Peyer's patch (tissue), 4 donors: ENCODE results near the gene ESPN.

Experiments
- CTCF ChIP-seq, 6 experiments: fragments of 450-650 bp in 4 of 6; fragments of 200-600 bp in 2 of 6; sonication (generic) in 1 of 6; IDR thresholded peaks; one replicate each; pipeline ENCODE4 v1.5.1; 2017 to 2019; ENCODE audit warnings: antibody characterized with exemption in 6 of 6, mild to moderate bottlenecking in 3 of 6, moderate library complexity in 1 of 6
- POLR2A ChIP-seq, 2 donors: fragments of 450-650 bp; IDR thresholded peaks; one replicate each; pipeline ENCODE4 v1.5.1; 2017; ENCODE audit warnings: antibody characterized with exemption in 2 of 2, mild to moderate bottlenecking in 2 of 2, moderate library complexity in 2 of 2

- TF ChIP-seq CTCF (IDR thresholded peaks at IDR 0.05): no peak
- no peak for TF ChIP-seq POLR2A (IDR thresholded peaks at IDR 0.05)
These were observed 15.5 kb upstream of the ESPN start for GRCh38 chr1:6409053-6409452.
